Heart left ventricle (tissue), 13 donors: ENCODE data around the gene FUT2.

Experiments
- CTCF ChIP-seq, 12 donors: fragments of 200-600 bp; sonication (generic) in 4 of 12; IDR thresholded peaks; one replicate each; pipeline versions ENCODE4 v1.5.0 to v1.8.0; 2018 to 2022; ENCODE audit warnings: antibody characterized with exemption in 12 of 12, mild to moderate bottlenecking in 5 of 12
- POLR2A ChIP-seq, 2 donors: fragments of 450-650 bp; IDR thresholded peaks; one replicate each; pipeline ENCODE4 v1.6.1; 2017; ENCODE audit warnings: antibody characterized with exemption in 2 of 2, mild to moderate bottlenecking in 2 of 2, moderate library complexity in 2 of 2
- donor health status: ischemic (EF 13 %, LVEDD 7.1; RV severe dilation, severe dysfunction).
- donor health status: DM: no; HTN: yes; CAD: no.
- donor health status: DM: no; HTN: no; CAD: no.
- donor health status: ischemic (EF 25% LVEDD 6.9; RV normal size, moderate dysfunction).
- donor health status: ischemic (EF 25% LVEDD 5.7; RV mildly dilated, moderate dysfunction).
- donor health status: ischemic (EF 35%, LVEDD 5.7; RV mildly dilated, moderate dysfunction).
- donor health status: nonischemic (EF 11% LVEDD 7.7; RV severe dilation, severe dysfunction).
- donor health status: DM: yes; HTN: yes; CAD: no.
- donor health status: PGD.
- donor health status: ischemic (EF 29% LVEDD 5.4; RV normal size, mild dysfunction).
- donor health status: nonischemic (EF 23%, LVEDD 6.1; RV moderate dilation, normal function).

GRCh38 chr19:48661711-48662090, 34.1 kb upstream of the FUT2 start:
- TF ChIP-seq CTCF (IDR thresholded peaks at IDR 0.05): no peak
- TF ChIP-seq POLR2A (IDR thresholded peaks at IDR 0.05): no peak
